GM18511 (cell line): ENCODE data around the gene SHPK.

Experiments
- ATAC-seq: cut with Tn5 transposase; IDR thresholded peaks from one replicate; pipeline ENCODE4 v1.9.1; 2021; ENCODE audit warnings: mild to moderate bottlenecking, moderate library complexity; ENCODE audit not compliant: unreplicated experiment

The SHPK gene

GRCh38 chr17:3636154-3636907, at the start of gene SHPK, which contains the start of gene CTNS:
Gene SHPK, minus strand, starts transcription at chr17:3636250. Its CDS starts 31 bp downstream, at chr17:3636219.
Gene CTNS, plus strand, starts transcription at chr17:3636760. Its CDS starts 3,447 bp downstream, at chr17:3640207.
- peak; percentile 96 for ATAC-seq

- no peak for ATAC-seq
Measured at GRCh38 chr17:3685174-3685573, 49.1 kb upstream of the SHPK start.

- no peak for ATAC-seq
Measured at GRCh38 chr17:3683054-3683511, 47.0 kb upstream of the SHPK start.

GRCh38 chr17:3682033-3682432, 46.0 kb upstream of the SHPK start:
- no peak for ATAC-seq

- no peak for ATAC-seq
Measured at GRCh38 chr17:3681565-3681964, 45.5 kb upstream of the SHPK start.

- ATAC-seq = no peak
Measured at GRCh38 chr17:3681057-3681456, 45.0 kb upstream of the SHPK start.

- no peak for ATAC-seq
Measured at GRCh38 chr17:3679531-3680126, 43.6 kb upstream of the SHPK start.

GRCh38 chr17:3678821-3679530, 42.9 kb upstream of the SHPK start:
- ATAC-seq = no peak

- ATAC-seq = no peak
Measured at GRCh38 chr17:3678095-3678820, 42.2 kb upstream of the SHPK start.

GRCh38 chr17:3675886-3676285, 39.8 kb upstream of the SHPK start:
- ATAC-seq = no peak

GRCh38 chr17:3672571-3672970, 36.5 kb upstream of the SHPK start:
- no peak for ATAC-seq

GRCh38 chr17:3669548-3669947, 33.5 kb upstream of the SHPK start:
- ATAC-seq = no peak

GRCh38 chr17:3669085-3669347, 33.0 kb upstream of the SHPK start:
- ATAC-seq = no peak

GRCh38 chr17:3668279-3669084, 32.4 kb upstream of the SHPK start, which contains the start of the genes EMC6 and TAX1BP3:
Gene EMC6, plus strand, starts transcription at chr17:3668812. Its CDS starts 335 bp downstream, at chr17:3669147.
Gene TAX1BP3, minus strand, starts transcription at chr17:3668578. Its CDS starts 52 bp downstream, at chr17:3668526.
- ATAC-seq = peak; percentile 92

- peak; percentile 7 for ATAC-seq
Measured at GRCh38 chr17:3667366-3668278, 31.6 kb upstream of the SHPK start.

GRCh38 chr17:3666516-3666915, 30.5 kb upstream of the SHPK start:
- no peak for ATAC-seq

GRCh38 chr17:3665834-3666233, 29.8 kb upstream of the SHPK start:
- no peak for ATAC-seq

- no peak for ATAC-seq
Measured at GRCh38 chr17:3663102-3664011, 27.3 kb upstream of the SHPK start.
